Measurements from ENCODE around the gene IAPP.
A peak's percentile ranks its signal among the peaks of the same experiment; 100 is the strongest.
"Not testable (repeated sequence)": the region's sequence is repeated elsewhere in the genome, so short reads cannot be mapped to it uniquely, and the experiment has no call there.

IAPP gene

GRCh38 chr12:21346542-21347205 is 26.0 kb upstream of the IAPP start:
- no peak for DNase-seq (ENCODE audit: low spot score in 2 of 2)
- no peaks in the 10 kb centered on the region for H3K9me3 ChIP-seq
- H3K4me1 ChIP-seq: peaks cover 7% of the 10 kb centered on the region; the same call in 1 of the 2 replicates
- no peaks in the 10 kb centered on the region for H3K27me3 ChIP-seq (ENCODE audit: low read depth)
- H3K4me3 ChIP-seq: no peak overlapping the region
- in situ Hi-C loops (cut with MboI; ENCODE audit: low sequenced_read_pairs): no loop called here
- H3K36me3 ChIP-seq (replicated peaks): no peaks in the 10 kb centered on the region

GRCh38 chr12:21350975-21351374 is 21.7 kb upstream of the IAPP start:
- Histone ChIP-seq H3K27me3 (ENCODE audit: low read depth) (no peaks in the 10 kb centered on the region), H3K9me3 (no peaks in the 10 kb centered on the region), H3K4me3 (no peak overlapping the region), H3K4me1 (no peaks in the 10 kb centered on the region), H3K36me3 (replicated peaks) (no peaks in the 10 kb centered on the region)
- DNase-seq (ENCODE audit: low spot score in 2 of 2): no peak
- in situ Hi-C loops (cut with MboI; ENCODE audit: low sequenced_read_pairs): no loop called here

- no peaks in the 10 kb centered on the region for H3K9me3 ChIP-seq
- H3K4me3 ChIP-seq: no peak overlapping the region
- no peaks in the 10 kb centered on the region for H3K36me3 ChIP-seq (replicated peaks)
- DNase-seq (ENCODE audit: low spot score in 2 of 2): no peak
- in situ Hi-C loops (cut with MboI; ENCODE audit: low sequenced_read_pairs): no loop called here
- no peaks in the 10 kb centered on the region for H3K27me3 ChIP-seq (ENCODE audit: low read depth)
- H3K4me1 ChIP-seq: no peaks in the 10 kb centered on the region
Observed at GRCh38 chr12:21353487-21353886, 19.2 kb upstream of the IAPP start.

GRCh38 chr12:21353948-21354347 is 18.8 kb upstream of the IAPP start:
- no peak for DNase-seq (ENCODE audit: low spot score in 2 of 2)
- Histone ChIP-seq H3K9me3 (no peaks in the 10 kb centered on the region), H3K27me3 (ENCODE audit: low read depth) (no peaks in the 10 kb centered on the region), H3K36me3 (replicated peaks) (no peaks in the 10 kb centered on the region), H3K4me1 (no peaks in the 10 kb centered on the region), H3K4me3 (no peak overlapping the region)
- in situ Hi-C loops (cut with MboI; ENCODE audit: low sequenced_read_pairs): no loop called here

GRCh38 chr12:21354641-21355040 is 18.1 kb upstream of the IAPP start:
- H3K4me3 ChIP-seq: no peak overlapping the region
- no peaks in the 10 kb centered on the region for H3K9me3 ChIP-seq
- H3K4me1 ChIP-seq: no peaks in the 10 kb centered on the region
- H3K36me3 ChIP-seq (replicated peaks): no peaks in the 10 kb centered on the region
- H3K27me3 ChIP-seq (ENCODE audit: low read depth): no peaks in the 10 kb centered on the region
- no peak for DNase-seq (ENCODE audit: low spot score in 2 of 2)
- in situ Hi-C loops (cut with MboI; ENCODE audit: low sequenced_read_pairs): no loop called here

GRCh38 chr12:21360632-21361031 is 12.1 kb upstream of the IAPP start:
- H3K9me3 ChIP-seq; H3K4me1 ChIP-seq; DNase-seq (ENCODE audit: low spot score in 2 of 2); H3K27me3 ChIP-seq (ENCODE audit: low read depth); H3K4me3 ChIP-seq; in situ Hi-C loops (cut with MboI; ENCODE audit: low sequenced_read_pairs); H3K36me3 ChIP-seq (replicated peaks): not testable (repeated sequence)

- in situ Hi-C loops (cut with MboI; ENCODE audit: low sequenced_read_pairs): no loop called here
- no peaks in the 10 kb centered on the region for H3K9me3 ChIP-seq
- no peaks in the 10 kb centered on the region for H3K27me3 ChIP-seq (ENCODE audit: low read depth)
- no peak for DNase-seq (ENCODE audit: low spot score in 2 of 2)
- H3K4me1 ChIP-seq: no peaks in the 10 kb centered on the region; the same call in 1 of the 2 replicates
- no peak overlapping the region for H3K4me3 ChIP-seq
- H3K36me3 ChIP-seq (replicated peaks): no peaks in the 10 kb centered on the region
Observed at GRCh38 chr12:21369141-21369980, 3.3 kb upstream of the IAPP start.

- no peaks in the 10 kb centered on the region for H3K36me3 ChIP-seq (replicated peaks)
- no peak overlapping the region for H3K4me3 ChIP-seq
- H3K4me1 ChIP-seq: no peaks in the 10 kb centered on the region; the same call in 1 of the 2 replicates
- in situ Hi-C loops (cut with MboI; ENCODE audit: low sequenced_read_pairs): no loop called here
- H3K9me3 ChIP-seq: no peaks in the 10 kb centered on the region
- DNase-seq (ENCODE audit: low spot score in 2 of 2): peak in 1 of 2 experiments; percentile 8
- no peaks in the 10 kb centered on the region for H3K27me3 ChIP-seq (ENCODE audit: low read depth)
Observed at GRCh38 chr12:21370845-21371449, 1.8 kb upstream of the IAPP start.

- no peaks in the 10 kb centered on the region for H3K27me3 ChIP-seq (ENCODE audit: low read depth)
- no peaks in the 10 kb centered on the region; the same call in 1 of the 2 replicates for H3K4me1 ChIP-seq
- H3K9me3 ChIP-seq: no peaks in the 10 kb centered on the region
- in situ Hi-C loops (cut with MboI; ENCODE audit: low sequenced_read_pairs): no loop called here
- H3K4me3 ChIP-seq: no peak overlapping the region
- DNase-seq (ENCODE audit: low spot score in 2 of 2): peak in 1 of 2 experiments; percentile 28
- H3K36me3 ChIP-seq (replicated peaks): no peaks in the 10 kb centered on the region
Observed at GRCh38 chr12:21379218-21379617, 6.5 kb downstream of the IAPP start.

- H3K9me3 ChIP-seq; H3K27me3 ChIP-seq (ENCODE audit: low read depth); H3K4me1 ChIP-seq; H3K4me3 ChIP-seq; H3K36me3 ChIP-seq (replicated peaks); DNase-seq (ENCODE audit: low spot score in 2 of 2); in situ Hi-C loops (cut with MboI; ENCODE audit: low sequenced_read_pairs): not testable (repeated sequence)
Observed at GRCh38 chr12:21381320-21381719, 8.6 kb downstream of the IAPP start.

- no peaks in the 10 kb centered on the region for H3K9me3 ChIP-seq
- H3K4me1 ChIP-seq: no peaks in the 10 kb centered on the region
- in situ Hi-C loops (cut with MboI; ENCODE audit: low sequenced_read_pairs): no loop called here
- no peak overlapping the region for H3K4me3 ChIP-seq
- DNase-seq (ENCODE audit: low spot score in 2 of 2): no peak
- no peaks in the 10 kb centered on the region for H3K27me3 ChIP-seq (ENCODE audit: low read depth)
- no peaks in the 10 kb centered on the region for H3K36me3 ChIP-seq (replicated peaks)
Observed at GRCh38 chr12:21384261-21384660, 11.6 kb downstream of the IAPP start.

GRCh38 chr12:21387174-21387573 is 14.5 kb downstream of the IAPP start:
- no peaks in the 10 kb centered on the region for H3K36me3 ChIP-seq (replicated peaks)
- H3K9me3 ChIP-seq: no peaks in the 10 kb centered on the region
- H3K27me3 ChIP-seq (ENCODE audit: low read depth): no peaks in the 10 kb centered on the region
- in situ Hi-C loops (cut with MboI; ENCODE audit: low sequenced_read_pairs): no loop called here
- no peak for DNase-seq (ENCODE audit: low spot score in 2 of 2)
- H3K4me3 ChIP-seq: no peak overlapping the region
- H3K4me1 ChIP-seq: no peaks in the 10 kb centered on the region

- no peak for DNase-seq (ENCODE audit: low spot score in 2 of 2)
- H3K4me1 ChIP-seq: no peaks in the 10 kb centered on the region
- no peak overlapping the region for H3K4me3 ChIP-seq
- no peaks in the 10 kb centered on the region for H3K36me3 ChIP-seq (replicated peaks)
- H3K9me3 ChIP-seq: no peaks in the 10 kb centered on the region
- peaks cover 2% of the 10 kb centered on the region; the same call in 1 of the 2 replicates for H3K27me3 ChIP-seq (ENCODE audit: low read depth)
- in situ Hi-C loops (cut with MboI; ENCODE audit: low sequenced_read_pairs): no loop called here
Observed at GRCh38 chr12:21392384-21392783, 19.7 kb downstream of the IAPP start.

Data from HAP-1 (cell line).